H4 (cell line): ENCODE measurements around the gene OR10A6. TPM values are rescaled to one million over a fixed set of nuclear protein-coding genes. Genes with fewer than 3 reads are reported as not detected.

Source experiments
- DNase-seq: peaks from one replicate; pipeline ENCODE4 v3.0.0-alpha.2; 2015; ENCODE audit warnings: low spot score
- total RNA-seq: library from RNA; depleted of rRNA; stranded (reverse); fragments of >200 nt; shearing (Covaris generic); gene quantifications from 2 replicates; pipeline ENCODE4 v1.2.3, GENCODE V29; 2014

Gene OR10A6
- total RNA-seq, 1 experiment from 2014 or later = not detected

DNA sequence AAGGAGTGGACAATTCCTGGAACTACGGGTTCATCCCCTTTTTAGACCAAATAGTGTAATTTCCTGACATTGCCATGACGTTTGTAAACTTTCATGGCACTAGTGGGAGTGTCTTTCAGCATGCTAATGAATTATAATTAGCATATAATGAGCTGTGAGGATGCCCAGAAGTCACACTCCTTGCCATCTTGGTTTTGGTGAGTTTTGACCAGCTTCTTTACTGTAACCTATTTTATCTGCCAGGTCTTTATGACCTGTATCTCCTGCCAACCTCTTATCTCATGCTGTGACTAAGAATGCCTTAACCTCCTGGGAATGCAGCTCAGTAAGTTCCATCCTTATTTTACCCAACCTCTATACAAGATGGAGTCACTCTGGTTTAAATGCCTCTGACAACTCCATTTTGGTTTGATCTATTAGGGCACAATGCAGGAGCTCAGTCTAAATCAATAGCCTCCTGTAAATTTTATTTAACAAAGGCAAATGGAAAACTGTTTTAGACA is 20.7 kb downstream of the OR10A6 start:
- no peak for DNase-seq

DNA sequence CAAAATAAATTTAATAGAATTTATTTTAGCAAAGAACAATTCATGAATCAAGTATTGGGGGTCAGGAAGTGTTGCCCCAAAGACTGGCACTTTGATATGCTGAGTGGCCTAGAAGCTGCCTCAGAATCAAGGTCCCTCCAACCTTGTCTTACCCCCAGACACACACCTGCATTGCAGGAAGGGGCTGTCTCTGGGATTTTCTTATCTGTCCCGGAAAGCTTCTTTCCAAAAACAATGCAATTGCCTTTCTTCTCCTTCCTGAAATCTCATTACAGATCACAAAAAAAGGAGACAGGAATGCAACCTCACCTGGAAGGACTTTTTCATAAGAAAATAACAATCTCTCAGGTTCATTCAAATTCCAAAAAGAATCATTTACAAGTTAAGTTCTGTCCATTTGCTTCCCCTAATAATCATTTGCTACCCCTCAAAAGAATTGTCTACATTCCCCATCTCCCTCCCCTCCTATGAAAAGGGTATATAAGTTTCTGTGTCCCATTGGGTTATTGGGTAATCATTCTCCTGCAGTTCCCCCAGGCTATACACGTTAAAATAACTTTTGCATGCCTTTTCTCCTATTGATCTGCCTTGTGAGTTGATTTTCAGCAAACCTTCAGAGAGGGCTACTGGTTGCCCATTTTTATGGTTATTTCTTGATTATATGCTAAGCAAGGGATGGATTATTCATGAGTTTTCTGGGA is 21.3 kb downstream of the OR10A6 start:
- no peak for DNase-seq

DNA sequence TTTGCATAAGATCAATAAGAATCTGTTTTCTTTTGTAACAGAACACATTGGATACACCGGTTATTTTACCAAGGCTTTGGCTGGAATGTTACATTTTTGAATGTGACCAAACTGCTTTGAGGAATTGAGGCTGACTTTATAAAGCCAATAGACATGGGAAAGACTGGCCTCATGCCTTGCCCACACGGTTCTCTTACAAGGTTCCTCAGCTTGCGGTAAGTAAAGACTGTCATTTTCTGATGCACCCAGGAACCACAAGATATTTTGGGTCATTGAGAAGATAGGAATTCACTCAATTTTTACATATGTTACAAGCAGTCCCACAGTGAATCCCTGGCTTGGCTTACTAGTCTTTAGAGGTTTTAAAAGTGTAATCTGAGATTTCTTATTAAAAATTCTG is 23.9 kb downstream of the OR10A6 start:
- no peak for DNase-seq

DNA sequence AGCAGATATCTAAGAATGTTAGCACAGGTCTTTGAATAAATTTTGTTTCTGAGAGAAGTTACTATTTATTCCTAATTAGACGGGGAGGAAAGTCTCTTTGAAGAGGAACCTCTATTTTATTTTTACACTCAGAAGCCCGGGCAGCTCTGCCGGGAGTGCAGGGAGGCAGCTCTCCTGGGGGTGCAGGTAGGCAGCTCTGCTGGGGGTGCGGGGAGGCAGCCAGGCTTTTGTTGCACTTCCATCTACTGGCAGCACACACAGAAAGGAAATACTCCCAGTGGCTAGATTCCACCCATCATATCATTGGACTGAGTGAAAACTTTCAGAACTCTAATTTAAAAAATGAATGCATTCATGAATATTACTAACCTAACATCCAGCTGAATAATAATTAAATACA is 24.6 kb downstream of the OR10A6 start:
- no peak for DNase-seq

DNA sequence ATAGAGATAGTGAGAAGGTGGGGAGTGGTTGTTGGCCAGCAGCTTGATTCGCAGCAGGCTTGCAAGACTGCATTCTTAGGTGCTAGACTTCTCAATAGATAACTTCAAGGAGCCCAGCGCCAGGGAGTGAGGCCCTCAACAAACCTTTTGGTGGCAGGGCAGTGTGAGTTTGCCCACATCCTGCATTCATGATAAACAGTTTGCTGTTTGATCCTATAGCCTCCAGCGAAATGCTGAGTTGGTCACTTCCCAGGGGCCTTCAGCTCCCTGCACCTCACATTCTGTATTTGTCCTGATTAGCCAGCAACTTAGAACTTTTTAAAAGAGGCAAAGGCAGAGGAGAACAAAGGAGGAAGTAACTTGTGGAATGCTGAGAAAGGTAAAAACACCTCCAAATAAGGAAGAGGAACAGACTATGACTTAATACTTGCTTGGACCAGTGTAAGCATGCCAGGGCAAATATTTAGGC is 25.1 kb downstream of the OR10A6 start:
- peak; percentile 65 for DNase-seq

DNA sequence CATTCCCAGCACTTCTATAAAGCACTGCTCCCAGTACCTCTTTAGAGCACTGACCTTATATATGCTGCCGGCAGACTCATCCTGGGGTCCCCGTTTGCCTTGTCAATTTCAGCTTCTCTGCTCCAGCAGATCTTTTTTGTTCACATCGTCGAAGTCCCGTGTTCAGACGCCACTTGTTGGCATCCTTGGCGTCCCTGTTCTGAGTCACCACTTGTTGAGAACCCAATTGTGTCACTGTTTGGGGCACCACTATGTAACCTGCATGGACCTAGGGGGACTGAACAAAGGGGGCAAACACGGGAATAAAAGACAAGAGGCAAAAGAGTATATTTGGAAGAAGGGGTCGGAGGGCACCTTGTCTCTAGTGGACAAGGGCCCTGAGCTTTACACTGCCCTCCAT is 25.5 kb downstream of the OR10A6 start:
- no peak for DNase-seq

DNA sequence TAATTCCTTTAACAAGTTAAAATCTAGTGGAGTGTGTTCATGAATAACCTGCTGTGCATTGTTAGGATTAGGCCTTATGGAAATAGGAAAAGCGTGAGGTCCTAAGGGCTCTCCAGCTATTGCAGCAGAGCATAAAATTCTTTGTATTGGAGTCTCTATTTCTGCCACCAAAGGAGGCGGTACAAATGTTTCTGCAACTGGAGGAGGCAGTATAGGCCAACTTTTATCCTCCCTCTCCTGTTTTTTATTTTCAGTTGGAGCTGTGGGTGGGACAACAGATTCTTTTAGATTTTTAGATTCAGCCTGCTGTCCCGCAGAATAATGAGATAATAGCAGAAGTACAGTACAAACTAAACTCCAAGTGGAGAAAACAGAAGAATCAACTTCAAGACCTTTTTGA is 26.2 kb downstream of the OR10A6 start:
- no peak for DNase-seq

DNA sequence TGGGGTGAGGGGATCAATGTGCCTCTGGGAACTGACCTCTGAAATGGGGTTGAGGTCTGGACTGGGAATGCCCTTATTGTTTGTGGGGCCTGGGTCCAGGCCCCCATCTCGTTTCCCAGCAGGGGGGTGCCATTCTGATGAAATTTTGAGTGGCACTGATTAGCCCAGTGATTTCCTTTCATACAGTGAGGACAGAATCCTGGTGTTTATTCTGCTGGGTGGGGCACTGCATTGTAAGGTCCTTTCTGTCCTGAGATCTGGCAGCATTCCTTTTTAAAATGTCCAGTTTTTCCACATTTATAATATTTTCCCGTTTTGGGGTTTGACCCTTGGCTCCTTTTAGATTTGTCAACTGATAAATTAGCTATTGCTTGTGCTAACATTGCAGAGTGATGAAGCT is 27.1 kb downstream of the OR10A6 start:
- DNase-seq = no peak

DNA sequence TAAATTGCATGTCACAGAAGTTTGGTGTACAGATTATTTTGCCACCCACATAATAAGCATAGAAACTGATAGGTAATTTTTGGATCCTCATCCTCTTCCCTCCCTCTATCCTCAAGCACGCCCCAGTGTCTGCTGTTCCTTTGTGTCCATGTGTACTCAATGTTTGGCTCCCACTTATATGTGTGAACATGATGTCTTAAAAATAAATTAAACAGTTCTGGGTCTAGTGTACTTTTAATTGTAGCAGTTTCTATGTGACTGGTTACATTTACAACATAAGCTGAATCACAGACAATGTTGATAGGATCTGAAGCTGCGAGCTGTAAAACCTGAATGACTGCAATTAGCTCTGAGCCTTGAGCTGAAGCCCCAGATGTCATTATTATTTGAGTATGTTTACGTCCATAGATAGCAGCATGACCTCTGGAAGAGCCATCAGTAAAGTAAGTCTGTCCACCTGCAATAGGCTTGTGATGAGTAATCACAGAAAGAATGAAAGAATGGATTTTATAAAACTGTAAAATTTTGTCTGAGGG is 29.7 kb downstream of the OR10A6 start:
- no peak for DNase-seq

DNA sequence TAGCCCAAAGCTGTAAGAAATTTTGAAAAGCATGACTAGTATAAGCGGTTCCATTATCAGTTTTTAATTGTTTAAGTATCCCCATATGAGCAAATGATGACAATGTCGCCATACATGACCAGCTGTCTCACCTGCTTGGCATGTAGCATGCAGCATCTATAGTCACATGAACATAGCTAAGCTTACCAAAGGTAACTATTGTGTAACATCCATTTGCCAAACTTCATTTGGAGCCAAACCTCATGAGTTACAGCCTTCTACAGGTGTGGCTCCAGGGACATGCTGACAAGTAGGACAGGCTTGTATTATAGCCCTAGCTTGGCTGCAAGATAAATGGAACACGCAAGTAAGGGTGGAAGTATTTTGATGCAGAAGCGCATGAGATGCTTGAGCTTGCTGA is 30.4 kb downstream of the OR10A6 start:
- no peak for DNase-seq

DNA sequence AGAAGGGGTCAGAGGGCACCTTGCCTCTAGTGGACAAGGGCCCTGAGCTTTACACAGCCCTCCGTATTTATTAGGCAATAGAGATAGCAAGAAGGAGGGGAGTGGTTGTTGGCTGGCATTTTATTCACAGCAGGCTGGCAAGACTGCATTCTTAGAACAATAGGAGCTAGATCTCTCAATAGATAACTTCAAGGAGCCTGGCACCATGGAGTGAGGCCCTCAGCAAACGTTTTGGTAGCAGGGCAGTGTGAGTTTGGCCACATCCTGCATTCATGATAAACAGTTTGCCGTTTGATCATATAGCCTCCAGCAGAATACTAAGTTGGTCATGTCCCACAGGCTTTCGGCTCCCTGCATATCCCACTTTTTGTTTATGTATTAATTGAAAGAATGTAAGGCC is 31.6 kb downstream of the OR10A6 start:
- DNase-seq = no peak

DNA sequence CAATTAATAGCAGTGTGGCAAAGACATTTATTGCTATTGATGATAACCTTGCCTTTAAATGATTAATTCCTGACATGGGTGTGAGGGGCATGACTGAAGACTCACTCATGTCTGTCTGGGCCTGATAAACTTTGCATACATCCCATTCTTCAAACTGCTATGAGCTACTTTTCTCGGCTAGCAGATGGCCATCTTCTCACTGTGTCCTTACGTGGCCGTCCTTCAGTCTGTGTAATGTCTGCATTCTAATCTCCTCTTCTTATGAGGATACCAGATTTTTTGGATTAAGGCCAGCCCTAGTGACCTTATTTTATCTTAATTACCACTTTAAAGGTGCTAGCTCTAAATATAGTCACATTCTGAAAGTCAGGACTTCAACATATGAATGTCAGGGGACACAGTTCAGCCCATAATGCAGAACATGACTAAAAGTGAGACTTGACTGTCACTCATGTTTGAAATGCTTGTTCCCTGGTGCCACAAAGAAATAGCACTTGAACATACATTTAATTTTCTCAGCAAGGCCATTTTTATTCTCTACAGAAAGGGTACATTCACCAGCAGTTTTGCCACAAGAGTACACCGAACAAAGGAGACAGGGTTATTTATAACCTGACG is 32.3 kb downstream of the OR10A6 start:
- no peak for DNase-seq

DNA sequence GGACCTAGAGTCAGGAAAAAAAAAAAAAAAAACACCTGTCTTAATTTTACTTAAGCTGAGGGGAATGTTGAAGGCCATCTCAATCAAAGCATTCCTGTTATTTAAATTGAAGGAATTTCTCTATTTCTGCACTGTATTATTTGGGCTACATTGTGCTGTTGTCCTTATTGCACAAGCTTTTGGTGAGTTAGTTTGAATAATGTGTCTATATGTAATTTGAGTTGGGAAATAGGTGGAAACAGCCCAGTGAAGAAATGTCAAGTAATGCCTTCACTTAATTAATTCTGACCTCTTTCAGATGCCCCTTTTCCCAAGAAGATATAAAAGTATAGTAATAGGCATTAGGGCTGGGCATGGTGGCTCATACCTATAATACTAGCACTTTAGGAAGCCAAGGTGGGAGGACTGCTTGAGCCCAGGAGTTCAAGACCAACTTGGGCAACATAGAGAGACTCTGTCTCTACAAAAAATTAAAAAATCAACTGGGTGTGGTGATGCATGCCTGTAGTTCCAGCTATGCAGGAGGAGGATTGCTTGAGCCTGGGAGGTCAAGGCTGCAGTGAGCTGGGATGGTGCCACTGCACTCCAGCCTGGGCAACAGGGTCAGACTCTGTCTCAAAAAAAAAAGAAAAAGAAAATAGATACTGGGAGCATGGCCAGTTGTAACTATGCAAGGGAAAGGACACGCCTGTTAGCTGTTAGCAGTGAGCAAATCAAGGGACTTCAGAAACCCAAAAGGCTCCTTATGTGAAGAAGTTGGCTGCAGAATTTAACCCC is 34.9 kb downstream of the OR10A6 start:
- DNase-seq = no peak

DNA sequence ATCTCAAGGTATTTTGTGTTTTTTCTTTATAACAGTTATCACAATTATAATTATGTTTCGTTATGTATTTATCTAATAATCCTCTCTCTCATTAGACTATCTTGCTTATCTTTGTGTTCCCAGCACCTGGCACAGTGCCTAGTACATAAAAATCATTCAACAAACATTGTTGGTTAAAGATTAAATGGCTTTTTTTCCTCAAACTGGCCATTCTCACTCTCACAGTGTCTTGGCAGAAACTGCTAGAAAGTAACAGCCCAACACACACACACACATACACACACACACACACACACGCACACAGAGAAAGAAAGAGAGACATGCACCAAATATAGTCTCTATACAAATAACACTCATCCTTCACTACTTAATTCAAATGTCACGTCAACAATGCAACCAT is 36.8 kb downstream of the OR10A6 start:
- DNase-seq = no peak

DNA sequence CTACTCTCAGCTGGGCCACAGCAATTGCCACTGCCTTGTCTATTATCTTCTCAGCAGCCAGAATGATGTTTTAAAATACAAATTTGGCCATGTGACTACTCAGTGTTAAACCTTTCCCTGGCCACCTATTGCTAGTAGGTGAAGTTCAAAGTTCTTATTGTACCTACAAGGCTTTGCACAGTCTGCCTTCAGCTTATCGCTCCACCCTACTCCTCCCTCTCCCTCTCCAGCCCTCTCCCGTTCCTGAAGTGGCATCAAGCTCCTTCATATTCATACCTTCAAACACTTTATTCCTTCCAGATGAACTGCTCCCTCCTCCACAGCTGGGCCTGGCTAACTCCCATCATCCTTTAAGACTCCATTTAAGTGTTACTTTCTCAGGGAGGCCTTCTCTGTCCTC is 37.3 kb downstream of the OR10A6 start:
- no peak for DNase-seq

DNA sequence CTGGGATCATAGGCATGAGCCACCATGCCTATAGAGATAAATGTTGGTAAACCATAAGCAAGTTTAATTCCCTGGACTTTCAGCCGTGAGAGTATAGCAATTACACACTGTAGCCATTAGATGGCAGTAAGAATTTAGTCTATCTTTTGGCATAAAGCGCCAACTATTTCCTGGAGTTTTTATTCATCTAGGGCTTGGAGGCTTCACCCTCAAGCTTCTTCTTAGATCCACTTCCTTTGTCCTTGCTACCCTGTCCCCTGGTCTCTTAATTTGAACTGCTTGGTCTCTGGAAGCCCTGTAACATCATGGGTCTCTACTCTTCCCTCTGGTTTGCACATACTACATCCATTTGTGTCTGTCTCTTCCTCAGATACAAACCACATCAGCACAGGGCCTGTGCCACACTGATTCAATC is 38.2 kb downstream of the OR10A6 start:
- peak; percentile 76 for DNase-seq

DNA sequence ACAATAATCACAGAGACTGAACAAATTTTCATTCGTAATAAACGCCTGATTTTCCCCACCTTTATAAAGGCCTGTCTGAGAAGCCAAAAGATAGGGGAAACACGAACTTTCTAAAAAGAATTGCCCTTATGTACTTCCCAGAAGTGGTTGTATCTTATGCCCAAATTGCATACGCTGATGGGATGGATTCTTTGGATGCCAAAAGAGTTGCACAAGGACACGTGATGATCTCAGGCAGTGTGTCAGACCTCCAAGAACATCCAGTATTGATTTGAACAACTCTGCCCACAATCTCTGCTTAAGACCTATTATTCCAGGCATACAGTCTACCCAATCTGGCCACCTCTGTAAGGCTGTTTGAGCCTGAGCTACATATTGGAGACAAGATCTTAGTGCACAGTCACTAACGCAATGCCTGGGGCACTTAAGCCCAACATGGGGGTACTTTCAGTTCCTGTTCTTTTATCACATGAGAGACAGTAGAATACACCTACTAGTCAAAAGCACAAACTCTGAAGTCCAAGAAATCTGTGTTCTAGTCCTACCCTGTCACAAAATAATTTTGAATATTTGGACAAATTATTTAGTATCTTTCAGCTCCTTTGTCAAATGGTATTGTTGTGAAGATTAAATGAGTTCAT is 38.9 kb downstream of the OR10A6 start:
- no peak for DNase-seq

DNA sequence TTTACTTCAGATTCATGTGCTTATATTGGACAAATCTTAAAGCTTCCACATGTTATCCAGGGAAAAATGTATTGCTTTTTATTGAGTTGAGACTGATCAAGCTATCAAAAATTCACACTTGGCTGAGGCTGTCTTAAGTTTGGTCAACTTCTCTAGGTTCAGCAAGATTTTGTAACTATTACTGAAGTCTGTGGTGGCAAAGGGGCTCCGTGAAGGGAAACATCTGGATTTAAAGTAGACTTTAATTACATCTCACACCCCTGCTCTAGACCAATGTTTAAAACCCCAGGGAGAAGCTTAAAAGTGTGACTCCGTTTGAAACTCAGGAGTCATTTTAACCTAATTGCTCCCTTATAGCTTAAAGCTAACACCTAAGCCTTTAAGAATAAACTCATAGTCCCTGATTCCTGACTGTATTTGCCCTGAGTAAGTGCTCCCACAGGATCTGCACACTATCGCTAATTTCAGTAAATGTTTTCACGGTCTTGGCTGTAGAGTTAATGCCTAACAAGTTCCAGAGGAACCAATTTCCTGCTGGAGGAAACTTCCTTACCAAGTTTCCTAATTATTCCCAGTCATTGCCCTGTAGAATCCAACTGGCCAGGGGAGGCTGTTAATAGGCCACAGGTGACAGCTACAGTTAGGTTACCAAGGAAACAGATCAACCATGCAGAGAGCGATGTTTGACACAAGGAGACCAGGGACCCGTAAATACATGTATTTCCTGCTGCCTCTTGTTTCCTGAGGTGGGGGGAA is 40.5 kb downstream of the OR10A6 start:
- no peak for DNase-seq

DNA sequence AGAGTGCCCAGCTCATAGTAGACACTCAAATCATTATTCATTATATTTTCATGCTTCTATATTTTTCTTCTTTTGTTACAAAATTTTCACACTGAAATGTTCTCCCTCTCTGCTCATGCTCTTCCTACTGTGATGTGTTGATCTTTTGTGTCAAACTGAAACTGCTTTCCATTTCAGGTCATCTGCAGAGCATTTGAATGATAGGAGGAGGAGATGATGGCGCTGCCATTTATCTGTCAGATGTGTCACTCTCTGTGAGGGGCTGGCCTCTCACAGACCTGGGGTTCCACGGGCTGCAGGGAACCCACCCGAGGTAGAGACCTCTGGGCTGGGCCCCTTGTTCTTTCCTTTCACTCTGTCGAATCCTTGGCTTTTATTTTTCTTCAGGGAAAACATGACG is 41.1 kb downstream of the OR10A6 start:
- DNase-seq = no peak

DNA sequence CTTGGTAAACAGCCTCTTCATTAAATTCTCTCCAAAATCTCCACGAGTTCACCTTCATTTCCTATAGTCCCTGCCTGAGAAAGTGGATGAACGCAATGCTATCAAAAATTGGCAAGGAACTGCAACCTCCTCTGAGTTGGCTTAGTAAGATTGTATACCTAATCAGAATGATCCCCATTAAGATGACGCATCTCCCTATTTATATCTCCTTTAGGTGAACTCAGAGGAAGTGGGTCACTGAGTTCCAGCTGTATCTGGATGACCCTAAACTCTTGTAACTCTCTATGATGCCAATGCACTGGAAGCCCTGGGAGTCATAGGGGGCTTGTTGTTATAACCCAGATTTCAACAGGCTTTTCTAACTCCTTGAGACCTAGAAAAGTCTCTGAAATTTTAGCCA is 48.2 kb downstream of the OR10A6 start:
- no peak for DNase-seq
